Transverse colon (tissue), 4 donors: ENCODE measurements around the gene SAMD5. TPM values are rescaled to one million over a fixed set of nuclear protein-coding genes. Genes with fewer than 3 reads are reported as not detected.

Source experiments
- DNase-seq: peaks from one replicate; pipeline ENCODE4 v3.0.0-alpha.2; 2019
- H3K27ac ChIP-seq, 4 donors: fragments of 200-600 bp; sonication (generic); 2 replicates each; pipeline ENCODE4 v1.5.1; 2016 to 2018; ENCODE audit warnings: inconsistent platforms in 4 of 4
- H3K27me3 ChIP-seq: fragments of 200-600 bp; sonication (generic); 2 replicates; pipeline ENCODE4 v1.5.1; 2017; ENCODE audit warnings: inconsistent platforms
- H3K36me3 ChIP-seq, 4 donors: fragments of 200-600 bp; sonication (generic); 2 replicates each; pipeline ENCODE4 v1.5.1; 2017 to 2019; ENCODE audit warnings: inconsistent platforms in 4 of 4
- H3K4me1 ChIP-seq, 4 donors: fragments of 200-600 bp; sonication (generic); 2 replicates each; pipeline ENCODE4 v1.5.1; 2017 to 2020; ENCODE audit warnings: inconsistent platforms in 4 of 4
- H3K4me3 ChIP-seq, 4 donors: fragments of 200-600 bp; sonication (generic); 1 replicate in 1 of 4; 2 replicates in 3 of 4; pipeline versions ENCODE4 v1.5.1 to v1.6.1; 2017 to 2019; ENCODE audit warnings: inconsistent platforms in 4 of 4
- H3K9me3 ChIP-seq, 2 donors: fragments of 200-600 bp; sonication (generic); 2 replicates each; pipeline ENCODE4 v1.5.1; 2017 to 2019; ENCODE audit warnings: inconsistent platforms in 2 of 2
- EP300 ChIP-seq: sonication (generic); formaldehyde crosslinking; IDR thresholded peaks from one replicate; pipeline ENCODE4 v1.6.1; 2017; ENCODE audit warnings: antibody characterized with exemption, low read depth
- POLR2A ChIP-seq: fragments of 450-650 bp; IDR thresholded peaks from one replicate; pipeline ENCODE4 v1.6.1; 2016; ENCODE audit warnings: antibody characterized with exemption, mild to moderate bottlenecking, moderate library complexity
- POLR2AphosphoS5 ChIP-seq, 3 donors: sonication (generic); formaldehyde crosslinking; IDR thresholded peaks; one replicate each; pipeline ENCODE4 v1.6.1; 2016; ENCODE audit warnings: antibody characterized with exemption in 3 of 3
- WGBS, 2 donors: methylation state at CpG; one replicate each; pipeline ENCODE4 v1.1.5; 2018; ENCODE audit warnings: low coverage in 1 of 2; 5-methylcytosine and 5-hydroxymethylcytosine counted together
- in situ Hi-C, 4 donors: fragments of 200-750 bp; cut with MboI; loops; one replicate each; pipeline versions ENCODE4 v1.15.0 to v1.15.1; 2017; ENCODE audit warnings: low sequenced_read_pairs in 3 of 4, low pct_ligation_motif_present in 1 of 4, low pct_unique_long_range_greater_than_20kb in 1 of 4
- intact Hi-C: fragments of 100-400 bp; cut with DNase I; formaldehyde crosslinking; loops from one replicate; pipeline ENCODE4 v1.15.1; 2023; ENCODE audit warnings: low total_unique reads
- total RNA-seq, 4 donors: library from RNA; depleted of rRNA; stranded (reverse); fragments of >200 nt; gene quantifications; one replicate each; pipeline ENCODE4 v1.1.0, GENCODE V29; 2016
- TF ChIP-seq, protein P1 (sequence below), 5 experiments: fragments of 200-600 bp in 3 of 5; fragments of 450-650 bp in 2 of 5; sonication (generic) in 3 of 5; IDR thresholded peaks; 1 replicate in 2 of 5; 2 replicates in 3 of 5; pipeline ENCODE4 v1.5.1; 2016 to 2017; ENCODE audit warnings: antibody characterized with exemption in 5 of 5, inconsistent platforms in 3 of 5, mild to moderate bottlenecking in 2 of 5, moderate library complexity in 1 of 5

The SAMD5 gene
- total RNA-seq, 4 donors from 2014 or later: 1.5 to 7.8 (median 3.7) TPM

DNA sequence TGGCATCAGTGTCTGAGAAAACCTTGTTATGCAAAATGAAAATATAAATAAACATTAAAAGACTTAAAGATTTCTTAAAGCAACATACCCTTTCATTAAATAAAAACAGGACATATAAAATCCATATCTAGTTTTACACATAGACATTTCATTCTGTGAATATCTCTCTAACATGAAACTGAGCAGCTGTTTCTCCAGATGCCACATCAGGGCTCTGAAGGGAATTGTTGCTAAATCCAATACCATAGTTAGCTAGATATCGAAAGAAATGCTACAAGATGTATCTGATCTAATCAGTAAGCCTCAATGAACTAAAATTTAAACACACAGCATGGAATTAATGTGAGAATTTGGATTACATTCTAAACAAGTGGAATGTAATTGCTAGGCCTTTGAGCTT is 74.5 kb downstream of the SAMD5 start:
- Histone ChIP-seq H3K36me3 (no peaks in the 10 kb centered on the region), H3K4me3 (no peak overlapping the region), H3K4me1 (peaks cover 0 to 11% (median 0%) of the 10 kb centered on the region in 4 donors), H3K9me3 (no peaks in the 10 kb centered on the region), H3K27me3 (no peaks in the 10 kb centered on the region), H3K27ac (no peak overlapping the region)
- TF ChIP-seq POLR2A (no peak), POLR2AphosphoS5 (IDR thresholded peaks at IDR 0.05) (no peak), EP300 (no peak)
- TF ChIP-seq, protein P1, sequence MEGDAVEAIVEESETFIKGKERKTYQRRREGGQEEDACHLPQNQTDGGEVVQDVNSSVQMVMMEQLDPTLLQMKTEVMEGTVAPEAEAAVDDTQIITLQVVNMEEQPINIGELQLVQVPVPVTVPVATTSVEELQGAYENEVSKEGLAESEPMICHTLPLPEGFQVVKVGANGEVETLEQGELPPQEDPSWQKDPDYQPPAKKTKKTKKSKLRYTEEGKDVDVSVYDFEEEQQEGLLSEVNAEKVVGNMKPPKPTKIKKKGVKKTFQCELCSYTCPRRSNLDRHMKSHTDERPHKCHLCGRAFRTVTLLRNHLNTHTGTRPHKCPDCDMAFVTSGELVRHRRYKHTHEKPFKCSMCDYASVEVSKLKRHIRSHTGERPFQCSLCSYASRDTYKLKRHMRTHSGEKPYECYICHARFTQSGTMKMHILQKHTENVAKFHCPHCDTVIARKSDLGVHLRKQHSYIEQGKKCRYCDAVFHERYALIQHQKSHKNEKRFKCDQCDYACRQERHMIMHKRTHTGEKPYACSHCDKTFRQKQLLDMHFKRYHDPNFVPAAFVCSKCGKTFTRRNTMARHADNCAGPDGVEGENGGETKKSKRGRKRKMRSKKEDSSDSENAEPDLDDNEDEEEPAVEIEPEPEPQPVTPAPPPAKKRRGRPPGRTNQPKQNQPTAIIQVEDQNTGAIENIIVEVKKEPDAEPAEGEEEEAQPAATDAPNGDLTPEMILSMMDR (IDR thresholded peaks at IDR 0.05): no peak
- no peak for DNase-seq
- WGBS, 2 donors: 78% methylated on average over 1 of the region's 1 CpG
- in situ Hi-C loops: no loop called here
- intact Hi-C loops: no loop called here

DNA sequence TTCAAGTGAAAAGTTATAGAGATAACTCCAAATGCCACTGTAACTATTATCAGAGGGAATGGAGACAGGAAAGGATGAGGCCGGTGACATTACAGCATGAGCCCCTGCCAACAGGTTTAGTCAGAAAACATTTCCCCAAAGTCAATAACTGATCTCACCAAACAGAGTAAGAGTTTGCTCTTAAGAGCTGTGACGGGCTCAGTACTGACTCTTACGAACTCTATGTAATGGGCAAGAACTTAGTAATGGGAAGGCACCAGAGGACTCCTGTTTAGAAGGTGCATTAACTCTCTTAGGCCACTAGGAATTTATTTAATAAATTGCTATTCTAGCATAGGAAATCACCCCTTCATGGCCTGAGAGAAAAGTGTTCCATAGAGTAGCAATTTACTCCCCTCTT is 76.8 kb downstream of the SAMD5 start:
- no peak overlapping the region for H3K4me3 ChIP-seq
- intact Hi-C loops (no loop called here), in situ Hi-C loops (no loop called here)
- no peak for DNase-seq
- H3K27me3 ChIP-seq: no peaks in the 10 kb centered on the region
- H3K9me3 ChIP-seq: no peaks in the 10 kb centered on the region
- H3K36me3 ChIP-seq: no peaks in the 10 kb centered on the region
- TF ChIP-seq, protein P1 (IDR thresholded peaks at IDR 0.05): no peak
- TF ChIP-seq EP300 (no peak), POLR2AphosphoS5 (IDR thresholded peaks at IDR 0.05) (no peak), POLR2A (no peak)
- no peak overlapping the region for H3K27ac ChIP-seq
- H3K4me1 ChIP-seq: peaks cover 0 to 11% (median 0%) of the 10 kb centered on the region in 4 donors
- 82 to 97% methylated on average over 3 of the region's 3 CpGs for WGBS, 2 donors

DNA sequence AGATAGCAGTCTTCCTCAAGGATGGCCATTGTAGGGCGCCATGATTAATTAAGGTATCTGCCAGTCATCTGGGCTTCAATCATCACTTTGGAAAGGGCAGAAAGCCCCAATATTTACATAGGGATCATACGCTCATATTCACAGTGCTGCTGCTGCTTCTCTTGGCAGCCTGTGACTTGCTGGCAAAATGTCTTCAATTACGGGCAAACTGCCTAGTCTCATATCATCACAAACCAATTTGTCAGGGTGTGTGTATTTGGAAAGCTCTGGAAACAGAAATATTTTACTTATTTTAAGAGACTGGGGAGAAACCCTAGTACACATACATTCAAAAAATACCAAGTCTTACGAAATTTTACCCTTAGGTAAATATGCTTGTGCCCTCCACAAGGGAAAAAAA is 77.6 kb downstream of the SAMD5 start:
- Histone ChIP-seq H3K27me3 (no peaks in the 10 kb centered on the region), H3K27ac (no peak overlapping the region), H3K4me3 (no peak overlapping the region), H3K4me1 (peaks cover 0 to 11% (median 0%) of the 10 kb centered on the region in 4 donors), H3K9me3 (no peaks in the 10 kb centered on the region), H3K36me3 (no peaks in the 10 kb centered on the region)
- in situ Hi-C loops: no loop called here
- intact Hi-C loops: no loop called here
- WGBS, 2 donors: 24 to 28% methylated on average over 4 of the region's 4 CpGs
- peak; percentile 13 for DNase-seq
- TF ChIP-seq, protein P1 (IDR thresholded peaks at IDR 0.05): no peak
- no peak for TF ChIP-seq EP300
- TF ChIP-seq POLR2AphosphoS5 (IDR thresholded peaks at IDR 0.05): no peak
- TF ChIP-seq POLR2A: no peak

DNA sequence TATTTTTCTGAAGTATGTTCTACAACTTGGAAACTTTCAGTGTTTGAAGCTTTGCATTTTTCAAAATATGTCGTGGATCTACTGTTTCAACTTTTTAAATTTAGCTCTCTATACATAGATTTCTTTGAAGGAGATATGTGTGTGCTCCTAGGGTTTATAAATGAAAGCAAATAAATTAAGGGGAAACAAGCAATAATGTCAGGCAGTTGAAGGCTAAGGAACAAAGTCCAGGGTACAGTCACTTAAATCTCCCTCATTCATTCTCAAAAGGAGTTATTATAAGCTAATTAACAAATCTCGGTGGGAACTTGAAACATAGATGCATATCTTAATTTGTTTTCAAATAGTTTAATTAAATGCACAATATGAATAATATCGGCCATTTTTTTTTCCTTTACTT is 79.4 kb downstream of the SAMD5 start:
- no peaks in the 10 kb centered on the region for H3K36me3 ChIP-seq
- no peak for DNase-seq
- H3K27me3 ChIP-seq: no peaks in the 10 kb centered on the region
- peaks cover 0 to 11% (median 0%) of the 10 kb centered on the region in 4 donors for H3K4me1 ChIP-seq
- 55 to 64% methylated on average over 3 of the region's 3 CpGs for WGBS, 2 donors
- intact Hi-C loops (no loop called here), in situ Hi-C loops (no loop called here)
- no peaks in the 10 kb centered on the region for H3K9me3 ChIP-seq
- TF ChIP-seq POLR2A (no peak), POLR2AphosphoS5 (IDR thresholded peaks at IDR 0.05) (no peak), EP300 (no peak)
- TF ChIP-seq, protein P1 (IDR thresholded peaks at IDR 0.05): no peak
- H3K4me3 ChIP-seq: no peak overlapping the region
- peak overlapping the region in 1 of 4 donors; percentile 15 for H3K27ac ChIP-seq
